GM23338 (cell line): ENCODE measurements around the gene ACOX3. TPM values are rescaled to one million over a fixed set of nuclear protein-coding genes. Genes with fewer than 3 reads are reported as not detected.

Source experiments
- ATAC-seq: fragments of 200-7000 bp; cut with Tn5 transposase; 3 replicates; pipeline ENCODE4 v1.9.1; 2020
- DNase-seq: peaks from one replicate; pipeline ENCODE4 v3.0.0-alpha.2; 2015; ENCODE audit warnings: low spot score
- H2AFZ ChIP-seq: fragments of 200-600 bp; sonication (generic); 2 replicates; pipeline ENCODE4 v1.8.0; 2016; ENCODE audit warnings: antibody characterized with exemption, mild to moderate bottlenecking, moderate library complexity
- H3F3A ChIP-seq: fragments of 200-600 bp; sonication (generic); replicated peaks from 2 replicates; pipeline ENCODE4 v1.8.0; 2017; ENCODE audit warnings: antibody characterized with exemption, mixed run types, low read depth
- H3K27ac ChIP-seq: fragments of 200-600 bp; sonication (generic); 2 replicates; pipeline ENCODE4 v1.6.1; 2016; ENCODE audit warnings: low read depth
- H3K27me3 ChIP-seq: fragments of 200-600 bp; sonication (generic); 2 replicates; pipeline ENCODE4 v1.8.0; 2016; ENCODE audit warnings: mild to moderate bottlenecking, mixed run types, moderate library complexity; ENCODE audit not compliant: insufficient read depth
- H3K36me3 ChIP-seq: fragments of 200-600 bp; sonication (generic); 2 replicates; pipeline ENCODE4 v1.8.0; 2016; ENCODE audit warnings: mild to moderate bottlenecking; ENCODE audit not compliant: insufficient read depth
- H3K4me1 ChIP-seq: fragments of 200-600 bp; sonication (generic); 2 replicates; pipeline ENCODE4 v1.8.0; 2016; ENCODE audit warnings: mild to moderate bottlenecking, moderate library complexity; ENCODE audit not compliant: insufficient read depth
- H3K4me2 ChIP-seq: fragments of 200-600 bp; sonication (generic); 2 replicates; pipeline ENCODE4 v1.7.1; 2017; ENCODE audit warnings: mixed run types
- H3K4me3 ChIP-seq: fragments of 200-600 bp; sonication (generic); 2 replicates; pipeline ENCODE4 v1.6.1; 2016; ENCODE audit warnings: mixed run types
- H3K79me2 ChIP-seq: fragments of 200-600 bp; sonication (generic); replicated peaks from 2 replicates; pipeline ENCODE4 v1.8.0; 2017; ENCODE audit warnings: mild to moderate bottlenecking; ENCODE audit not compliant: insufficient read depth
- H3K9me2 ChIP-seq: fragments of 200-600 bp; sonication (generic); 2 replicates; pipeline ENCODE4 v1.8.0; 2017; ENCODE audit not compliant: insufficient read depth
- H4K20me1 ChIP-seq: fragments of 200-600 bp; sonication (generic); replicated peaks from 2 replicates; pipeline ENCODE4 v1.8.0; 2017; ENCODE audit warnings: mild to moderate bottlenecking; ENCODE audit not compliant: insufficient read depth
- H3K27ac Mint-ChIP-seq: 2 replicates; pipeline ENCODE4 v1.8.0; 2020; ENCODE audit warnings: inconsistent platforms, mild to moderate bottlenecking, moderate library complexity, mixed read lengths
- H3K27me3 Mint-ChIP-seq: 3 replicates; pipeline ENCODE4 v1.8.0; 2022; ENCODE audit warnings: low read depth, mild to moderate bottlenecking, moderate library complexity, mixed read lengths, inconsistent platforms; ENCODE audit not compliant: insufficient read depth, poor library complexity
- H3K36me3 Mint-ChIP-seq: 3 replicates; pipeline ENCODE4 v1.8.0; 2021; ENCODE audit warnings: low read depth, mild to moderate bottlenecking, inconsistent platforms, moderate library complexity, mixed read lengths
- H3K4me1 Mint-ChIP-seq: 3 replicates; pipeline ENCODE4 v1.8.0; 2020; ENCODE audit warnings: mild to moderate bottlenecking, inconsistent platforms, mixed read lengths
- H3K4me3 Mint-ChIP-seq: 3 replicates; pipeline ENCODE4 v1.8.0; 2021; ENCODE audit warnings: moderate library complexity, mild to moderate bottlenecking, inconsistent platforms, mixed read lengths
- H3K9me3 Mint-ChIP-seq: 3 replicates; pipeline ENCODE4 v1.8.0; 2020; ENCODE audit warnings: moderate library complexity, mild to moderate bottlenecking, inconsistent platforms, mixed read lengths
- CREB1 ChIP-seq: fragments of 250-450 bp; sonication (Bioruptor Pico); IDR thresholded peaks from 2 replicates; pipeline ENCODE4 v1.5.0; 2020; ENCODE audit warnings: low read depth, mild to moderate bottlenecking, moderate library complexity
- EZH2 ChIP-seq: fragments of 200-600 bp; sonication (generic); IDR thresholded peaks from one replicate; pipeline ENCODE4 v1.8.0; 2017; ENCODE audit warnings: antibody characterized with exemption, mild to moderate bottlenecking, low read depth; ENCODE audit not compliant: unreplicated experiment
- EZH2phosphoT487 ChIP-seq: fragments of 200-600 bp; sonication (generic); IDR thresholded peaks from one replicate; pipeline ENCODE4 v1.8.1; 2018; ENCODE audit warnings: antibody characterized with exemption; ENCODE audit not compliant: unreplicated experiment
- JUNB ChIP-seq: IDR thresholded peaks from one replicate; pipeline ENCODE4 v1.6.1; 2016; ENCODE audit warnings: antibody characterized with exemption; ENCODE audit not compliant: unreplicated experiment
- NANOG ChIP-seq: IDR thresholded peaks from 2 replicates; pipeline ENCODE4 v1.6.1; 2016; ENCODE audit warnings: antibody characterized with exemption, borderline replicate concordance
- POLR2AphosphoS5 ChIP-seq: IDR thresholded peaks from 2 replicates; pipeline ENCODE4 v1.6.1; 2016; ENCODE audit warnings: antibody characterized with exemption, low read depth
- STAT1 ChIP-seq: IDR thresholded peaks from one replicate; pipeline ENCODE4 v1.6.1; 2016; ENCODE audit warnings: antibody characterized with exemption; ENCODE audit not compliant: unreplicated experiment
- ZNF114 ChIP-seq: fragments of 250-450 bp; sonication (Bioruptor Pico); IDR thresholded peaks from 2 replicates; pipeline ENCODE4 v1.5.0; 2020; ENCODE audit warnings: mild to moderate bottlenecking, moderate library complexity
- ZNF331 ChIP-seq: fragments of 250-450 bp; sonication (Bioruptor Pico); IDR thresholded peaks from 2 replicates; pipeline ENCODE4 v1.5.0; 2020; ENCODE audit warnings: low read depth, mild to moderate bottlenecking, moderate library complexity
- polyA plus RNA-seq: library from polyadenylated mRNA; unstranded; fragments of >200 nt; fragmentation: Nextera tagmentation; extraction: Ambion mirVana; gene quantifications from 2 replicates; pipeline ENCODE4 v1.2.1, GENCODE V29; 2016
- total RNA-seq: library from RNA; depleted of rRNA; stranded (reverse); fragments of >200 nt; shearing (Covaris generic); gene quantifications from 2 replicates; pipeline ENCODE4 v1.2.3, GENCODE V29; 2014
- TF ChIP-seq, protein P1 (sequence below): fragments of 250-450 bp; sonication (Bioruptor Pico); IDR thresholded peaks from 2 replicates; pipeline ENCODE4 v1.5.0; 2020; ENCODE audit warnings: mild to moderate bottlenecking, moderate library complexity
- TF ChIP-seq, protein P2 (sequence below): IDR thresholded peaks from 2 replicates; pipeline ENCODE4 v1.6.1; 2016; ENCODE audit warnings: antibody characterized with exemption
- TF ChIP-seq, protein P3 (sequence below): IDR thresholded peaks from one replicate; pipeline ENCODE4 v1.6.1; 2018; ENCODE audit warnings: antibody characterized with exemption; ENCODE audit not compliant: unreplicated experiment

ACOX3 gene
- total and polyA plus RNA-seq, 2 experiments from 2014 or later: 6.4 to 17.2 TPM

DNA sequence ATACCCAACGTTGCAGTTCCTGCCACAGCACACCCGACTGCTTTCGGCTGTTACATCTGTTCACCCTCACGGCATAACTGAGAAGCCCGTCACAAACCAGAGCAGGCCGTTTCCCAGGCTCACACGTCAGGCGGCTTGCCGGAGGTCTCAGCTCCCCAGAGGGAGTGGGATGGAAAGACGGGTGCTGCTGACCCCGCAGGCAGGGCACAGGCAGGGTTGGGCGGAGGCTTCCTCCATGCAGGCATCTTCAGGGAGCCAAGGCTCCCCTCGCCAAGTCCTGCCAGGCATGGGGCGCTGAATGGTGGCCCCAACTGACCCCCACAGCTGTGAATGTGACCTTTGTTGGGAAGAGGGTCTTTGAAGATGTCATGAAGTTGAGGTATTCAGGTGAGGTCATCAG, 57.5 kb downstream of the ACOX3 start (continued):
- TF ChIP-seq, protein P1, sequence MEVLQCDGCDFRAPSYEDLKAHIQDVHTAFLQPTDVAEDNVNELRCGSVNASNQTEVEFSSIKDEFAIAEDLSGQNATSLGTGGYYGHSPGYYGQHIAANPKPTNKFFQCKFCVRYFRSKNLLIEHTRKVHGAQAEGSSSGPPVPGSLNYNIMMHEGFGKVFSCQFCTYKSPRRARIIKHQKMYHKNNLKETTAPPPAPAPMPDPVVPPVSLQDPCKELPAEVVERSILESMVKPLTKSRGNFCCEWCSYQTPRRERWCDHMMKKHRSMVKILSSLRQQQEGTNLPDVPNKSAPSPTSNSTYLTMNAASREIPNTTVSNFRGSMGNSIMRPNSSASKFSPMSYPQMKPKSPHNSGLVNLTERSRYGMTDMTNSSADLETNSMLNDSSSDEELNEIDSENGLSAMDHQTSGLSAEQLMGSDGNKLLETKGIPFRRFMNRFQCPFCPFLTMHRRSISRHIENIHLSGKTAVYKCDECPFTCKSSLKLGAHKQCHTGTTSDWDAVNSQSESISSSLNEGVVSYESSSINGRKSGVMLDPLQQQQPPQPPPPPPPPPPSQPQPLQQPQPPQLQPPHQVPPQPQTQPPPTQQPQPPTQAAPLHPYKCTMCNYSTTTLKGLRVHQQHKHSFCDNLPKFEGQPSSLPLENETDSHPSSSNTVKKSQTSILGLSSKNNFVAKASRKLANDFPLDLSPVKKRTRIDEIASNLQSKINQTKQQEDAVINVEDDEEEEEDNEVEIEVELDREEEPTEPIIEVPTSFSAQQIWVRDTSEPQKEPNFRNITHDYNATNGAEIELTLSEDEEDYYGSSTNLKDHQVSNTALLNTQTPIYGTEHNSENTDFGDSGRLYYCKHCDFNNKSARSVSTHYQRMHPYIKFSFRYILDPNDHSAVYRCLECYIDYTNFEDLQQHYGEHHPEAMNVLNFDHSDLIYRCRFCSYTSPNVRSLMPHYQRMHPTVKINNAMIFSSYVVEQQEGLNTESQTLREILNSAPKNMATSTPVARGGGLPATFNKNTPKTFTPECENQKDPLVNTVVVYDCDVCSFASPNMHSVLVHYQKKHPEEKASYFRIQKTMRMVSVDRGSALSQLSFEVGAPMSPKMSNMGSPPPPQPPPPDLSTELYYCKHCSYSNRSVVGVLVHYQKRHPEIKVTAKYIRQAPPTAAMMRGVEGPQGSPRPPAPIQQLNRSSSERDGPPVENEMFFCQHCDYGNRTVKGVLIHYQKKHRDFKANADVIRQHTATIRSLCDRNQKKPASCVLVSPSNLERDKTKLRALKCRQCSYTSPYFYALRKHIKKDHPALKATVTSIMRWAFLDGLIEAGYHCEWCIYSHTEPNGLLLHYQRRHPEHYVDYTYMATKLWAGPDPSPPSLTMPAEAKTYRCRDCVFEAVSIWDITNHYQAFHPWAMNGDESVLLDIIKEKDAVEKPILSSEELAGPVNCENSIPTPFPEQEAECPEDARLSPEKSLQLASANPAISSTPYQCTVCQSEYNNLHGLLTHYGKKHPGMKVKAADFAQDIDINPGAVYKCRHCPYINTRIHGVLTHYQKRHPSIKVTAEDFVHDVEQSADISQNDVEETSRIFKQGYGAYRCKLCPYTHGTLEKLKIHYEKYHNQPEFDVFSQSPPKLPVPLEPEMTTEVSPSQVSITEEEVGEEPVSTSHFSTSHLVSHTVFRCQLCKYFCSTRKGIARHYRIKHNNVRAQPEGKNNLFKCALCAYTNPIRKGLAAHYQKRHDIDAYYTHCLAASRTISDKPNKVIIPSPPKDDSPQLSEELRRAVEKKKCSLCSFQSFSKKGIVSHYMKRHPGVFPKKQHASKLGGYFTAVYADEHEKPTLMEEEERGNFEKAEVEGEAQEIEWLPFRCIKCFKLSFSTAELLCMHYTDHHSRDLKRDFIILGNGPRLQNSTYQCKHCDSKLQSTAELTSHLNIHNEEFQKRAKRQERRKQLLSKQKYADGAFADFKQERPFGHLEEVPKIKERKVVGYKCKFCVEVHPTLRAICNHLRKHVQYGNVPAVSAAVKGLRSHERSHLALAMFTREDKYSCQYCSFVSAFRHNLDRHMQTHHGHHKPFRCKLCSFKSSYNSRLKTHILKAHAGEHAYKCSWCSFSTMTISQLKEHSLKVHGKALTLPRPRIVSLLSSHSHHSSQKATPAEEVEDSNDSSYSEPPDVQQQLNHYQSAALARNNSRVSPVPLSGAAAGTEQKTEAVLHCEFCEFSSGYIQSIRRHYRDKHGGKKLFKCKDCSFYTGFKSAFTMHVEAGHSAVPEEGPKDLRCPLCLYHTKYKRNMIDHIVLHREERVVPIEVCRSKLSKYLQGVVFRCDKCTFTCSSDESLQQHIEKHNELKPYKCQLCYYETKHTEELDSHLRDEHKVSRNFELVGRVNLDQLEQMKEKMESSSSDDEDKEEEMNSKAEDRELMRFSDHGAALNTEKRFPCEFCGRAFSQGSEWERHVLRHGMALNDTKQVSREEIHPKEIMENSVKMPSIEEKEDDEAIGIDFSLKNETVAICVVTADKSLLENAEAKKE (CRISPR knock-in tag): no peak
- TF ChIP-seq POLR2AphosphoS5 (no peak), EZH2phosphoT487 (no peak)

DNA sequence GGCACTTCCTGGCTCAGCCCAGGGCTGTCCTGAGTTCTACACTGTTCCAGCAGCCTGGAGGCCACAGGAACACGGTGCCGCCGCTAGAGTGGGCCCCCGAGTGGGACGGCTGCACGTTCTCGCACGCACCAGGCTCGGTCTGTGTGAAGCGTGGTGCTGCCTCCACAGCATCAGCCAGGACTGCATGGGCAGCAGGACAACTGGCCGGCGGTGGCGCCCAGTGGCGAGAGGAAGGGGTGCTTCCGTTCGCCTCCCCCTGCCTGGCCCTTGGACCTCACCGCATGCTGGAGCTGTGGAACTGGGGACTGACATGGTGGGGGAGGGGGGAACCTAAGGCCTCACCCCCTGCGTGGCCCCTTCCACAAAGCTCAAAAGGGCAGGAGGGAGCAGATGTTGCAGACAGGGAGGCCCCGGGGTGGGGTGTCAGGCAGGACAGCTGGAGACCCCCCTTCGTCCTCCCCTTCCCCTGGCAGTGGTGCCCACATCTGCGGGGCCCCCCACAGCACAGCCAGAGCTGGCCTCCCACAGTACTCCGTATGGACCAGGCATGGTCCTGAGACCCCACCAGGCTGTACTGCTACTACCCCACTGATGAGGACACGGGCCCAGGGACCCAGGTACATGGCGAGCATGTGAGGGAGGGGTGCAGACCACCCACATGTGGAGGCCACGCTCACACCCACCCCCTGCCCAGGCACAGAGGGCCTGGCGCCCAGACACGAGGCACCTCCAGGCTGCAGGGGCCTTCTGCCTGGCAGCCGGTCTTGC, 58.5 kb downstream of the ACOX3 start:
- H3K4me2 ChIP-seq: no peak overlapping the region
- Mint-ChIP-seq H3K27ac (no peak overlapping the region), H3K27me3 (peaks cover 17% of the 10 kb centered on the region), H3K4me1 (peaks cover 6% of the 10 kb centered on the region), H3K4me3 (no peak overlapping the region), H3K36me3 (no peaks in the 10 kb centered on the region), H3K9me3 (no peaks in the 10 kb centered on the region; the same call in 2 of the 3 replicates)
- H3K27me3 ChIP-seq: no peaks in the 10 kb centered on the region
- H2AFZ ChIP-seq: no peak overlapping the region
- ATAC-seq: no peak
- H4K20me1 ChIP-seq: no peaks in the 10 kb centered on the region
- H3K27ac ChIP-seq: no peak overlapping the region
- H3K36me3 ChIP-seq: no peaks in the 10 kb centered on the region
- H3K79me2 ChIP-seq: no peaks in the 10 kb centered on the region
- H3K4me1 ChIP-seq: no peaks in the 10 kb centered on the region
- no peaks in the 10 kb centered on the region for H3F3A ChIP-seq
- H3K4me3 ChIP-seq: no peak overlapping the region
- DNase-seq: no peak
- no peaks in the 10 kb centered on the region for H3K9me2 ChIP-seq
- no peak for TF ChIP-seq EZH2
- no peak for TF ChIP-seq ZNF331 (CRISPR knock-in tag)
- TF ChIP-seq, protein P2, sequence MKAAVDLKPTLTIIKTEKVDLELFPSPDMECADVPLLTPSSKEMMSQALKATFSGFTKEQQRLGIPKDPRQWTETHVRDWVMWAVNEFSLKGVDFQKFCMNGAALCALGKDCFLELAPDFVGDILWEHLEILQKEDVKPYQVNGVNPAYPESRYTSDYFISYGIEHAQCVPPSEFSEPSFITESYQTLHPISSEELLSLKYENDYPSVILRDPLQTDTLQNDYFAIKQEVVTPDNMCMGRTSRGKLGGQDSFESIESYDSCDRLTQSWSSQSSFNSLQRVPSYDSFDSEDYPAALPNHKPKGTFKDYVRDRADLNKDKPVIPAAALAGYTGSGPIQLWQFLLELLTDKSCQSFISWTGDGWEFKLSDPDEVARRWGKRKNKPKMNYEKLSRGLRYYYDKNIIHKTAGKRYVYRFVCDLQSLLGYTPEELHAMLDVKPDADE: no peak
- TF ChIP-seq, protein P3, sequence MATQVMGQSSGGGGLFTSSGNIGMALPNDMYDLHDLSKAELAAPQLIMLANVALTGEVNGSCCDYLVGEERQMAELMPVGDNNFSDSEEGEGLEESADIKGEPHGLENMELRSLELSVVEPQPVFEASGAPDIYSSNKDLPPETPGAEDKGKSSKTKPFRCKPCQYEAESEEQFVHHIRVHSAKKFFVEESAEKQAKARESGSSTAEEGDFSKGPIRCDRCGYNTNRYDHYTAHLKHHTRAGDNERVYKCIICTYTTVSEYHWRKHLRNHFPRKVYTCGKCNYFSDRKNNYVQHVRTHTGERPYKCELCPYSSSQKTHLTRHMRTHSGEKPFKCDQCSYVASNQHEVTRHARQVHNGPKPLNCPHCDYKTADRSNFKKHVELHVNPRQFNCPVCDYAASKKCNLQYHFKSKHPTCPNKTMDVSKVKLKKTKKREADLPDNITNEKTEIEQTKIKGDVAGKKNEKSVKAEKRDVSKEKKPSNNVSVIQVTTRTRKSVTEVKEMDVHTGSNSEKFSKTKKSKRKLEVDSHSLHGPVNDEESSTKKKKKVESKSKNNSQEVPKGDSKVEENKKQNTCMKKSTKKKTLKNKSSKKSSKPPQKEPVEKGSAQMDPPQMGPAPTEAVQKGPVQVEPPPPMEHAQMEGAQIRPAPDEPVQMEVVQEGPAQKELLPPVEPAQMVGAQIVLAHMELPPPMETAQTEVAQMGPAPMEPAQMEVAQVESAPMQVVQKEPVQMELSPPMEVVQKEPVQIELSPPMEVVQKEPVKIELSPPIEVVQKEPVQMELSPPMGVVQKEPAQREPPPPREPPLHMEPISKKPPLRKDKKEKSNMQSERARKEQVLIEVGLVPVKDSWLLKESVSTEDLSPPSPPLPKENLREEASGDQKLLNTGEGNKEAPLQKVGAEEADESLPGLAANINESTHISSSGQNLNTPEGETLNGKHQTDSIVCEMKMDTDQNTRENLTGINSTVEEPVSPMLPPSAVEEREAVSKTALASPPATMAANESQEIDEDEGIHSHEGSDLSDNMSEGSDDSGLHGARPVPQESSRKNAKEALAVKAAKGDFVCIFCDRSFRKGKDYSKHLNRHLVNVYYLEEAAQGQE: no peak
- TF ChIP-seq NANOG: no peak
- no peak for TF ChIP-seq STAT1
- no peak for TF ChIP-seq ZNF114
- TF ChIP-seq CREB1 (CRISPR knock-in tag): no peak
- no peak for TF ChIP-seq EZH2phosphoT487
- TF ChIP-seq JUNB: no peak
- TF ChIP-seq POLR2AphosphoS5: no peak
